Colonic mucosa (tissue), 4 donors: ENCODE measurements around the gene SCYL3. TPM values are rescaled to one million over a fixed set of nuclear protein-coding genes. Genes with fewer than 3 reads are reported as not detected.

Experiments
- DNase-seq: peaks from one replicate; pipeline ENCODE4 v3.0.0-alpha.2; 2020
- H3K27ac ChIP-seq: fragments of 200-600 bp; one replicate; pipeline ENCODE4 v1.8.0; 2021
- H3K27me3 ChIP-seq: fragments of 200-600 bp; one replicate; pipeline ENCODE4 v1.8.0; 2021
- H3K36me3 ChIP-seq: fragments of 200-600 bp; one replicate; pipeline ENCODE4 v1.8.0; 2021
- H3K4me1 ChIP-seq: fragments of 200-600 bp; one replicate; pipeline ENCODE4 v1.8.0; 2021; ENCODE audit warnings: mild to moderate bottlenecking
- H3K4me3 ChIP-seq: fragments of 200-600 bp; one replicate; pipeline ENCODE4 v1.8.0; 2021
- H3K9ac ChIP-seq, 2 donors: one replicate each; pipeline ENCODE4 v1.7.0; 2013; ENCODE audit warnings: control low read depth in 2 of 2, low read depth in 2 of 2, low read length in 2 of 2
- H3K9me3 ChIP-seq: fragments of 200-600 bp; one replicate; pipeline ENCODE4 v1.8.0; 2021
- CTCF ChIP-seq: fragments of 200-600 bp; IDR thresholded peaks from one replicate; pipeline ENCODE4 v1.8.0; 2022; ENCODE audit warnings: antibody characterized with exemption, mild to moderate bottlenecking
- intact Hi-C: fragments of 100-400 bp; cut with DNase I; formaldehyde crosslinking; loops from one replicate; pipeline ENCODE4 v1.14.1; 2022
- total RNA-seq, 2 donors: library from RNA; stranded (reverse); fragmentation: NEBNext Ultra II Directional in 1 of 2; extraction: Animal tissue kit (Norgen Biotek cat#: 25700) in 1 of 2; gene quantifications; one replicate each; pipeline ENCODE4 v1.2.1, GENCODE V29; 2021
- donor health status: healthy.
- donor health status: DM: no; HTN: no; CAD: no.
- donor health status: DM: no; HTN: no; CAD: no.

SCYL3 gene
- 10 to 100 TPM; 11.6 to 15.8 TPM for total RNA-seq

GRCh38 chr1:169893645-169894423, at the start of gene SCYL3:
Gene SCYL3 (minus strand): TSS chr1:169893896. CDS start chr1:169888840, 5,056 bp downstream.
- H3K9me3 ChIP-seq, result no peaks in the 10 kb centered on the region
- peak; percentile 95 for DNase-seq
- H3K9ac ChIP-seq, result peak within 1 kb of the TSS; percentile 90 to 93
- H3K36me3 ChIP-seq, result no peaks in the 10 kb centered on the region
- H3K4me3 ChIP-seq, result peak within 1 kb of the TSS; percentile 91
- TF ChIP-seq CTCF, result no peak
- no peaks in the 10 kb centered on the region for H3K27me3 ChIP-seq
- H3K4me1 ChIP-seq, result no peaks in the 10 kb centered on the region
- H3K27ac ChIP-seq, result peak within 1 kb of the TSS; percentile 94
- intact Hi-C loops, result no loop called here

- no peak for DNase-seq
- Histone ChIP-seq H3K9me3 (no peaks in the 10 kb centered on the region), H3K9ac (no peak overlapping the region)
These were observed 48.5 kb upstream of the SCYL3 start for GRCh38 chr1:169941982-169942830.

GRCh38 chr1:169933984-169934725, 40.5 kb upstream of the SCYL3 start:
- no peaks in the 10 kb centered on the region for H3K9me3 ChIP-seq
- no peak overlapping the region for H3K4me3 ChIP-seq
- TF ChIP-seq CTCF, result no peak
- peak; percentile 75 for DNase-seq
- intact Hi-C loops, result loop anchor here (10.0 kb wide), 1 partner anchor 141 kb away; the partner anchor contains the start of gene KIFAP3
- H3K27ac ChIP-seq, result no peak overlapping the region
- no peaks in the 10 kb centered on the region for H3K4me1 ChIP-seq
- no peak overlapping the region for H3K9ac ChIP-seq
- no peaks in the 10 kb centered on the region for H3K36me3 ChIP-seq
- H3K27me3 ChIP-seq, result no peaks in the 10 kb centered on the region

More at GRCh38 chr1:169941982-169942830, 48.5 kb upstream of the SCYL3 start:
- no peaks in the 10 kb centered on the region for H3K27me3 ChIP-seq
- no peak overlapping the region for H3K4me3 ChIP-seq
- no peaks in the 10 kb centered on the region for H3K4me1 ChIP-seq
- no peak for TF ChIP-seq CTCF
- intact Hi-C loops, result no loop called here
- H3K27ac ChIP-seq, result no peak overlapping the region
- no peaks in the 10 kb centered on the region for H3K36me3 ChIP-seq

- no peak overlapping the region for H3K27ac ChIP-seq
- TF ChIP-seq CTCF, result no peak
- no peaks in the 10 kb centered on the region for H3K9me3 ChIP-seq
- intact Hi-C loops, result loop anchor here (10.0 kb wide), 1 partner anchor 143 kb away; the partner anchor contains the start of gene KIFAP3
- H3K27me3 ChIP-seq, result no peaks in the 10 kb centered on the region
- no peak for DNase-seq
- H3K4me1 ChIP-seq, result no peaks in the 10 kb centered on the region
- no peak overlapping the region for H3K4me3 ChIP-seq
- no peaks in the 10 kb centered on the region for H3K36me3 ChIP-seq
- no peak overlapping the region for H3K9ac ChIP-seq
These were observed 38.1 kb upstream of the SCYL3 start for GRCh38 chr1:169931795-169932231.

- Histone ChIP-seq H3K4me3 (no peak overlapping the region), H3K9me3 (no peaks in the 10 kb centered on the region), H3K27ac (no peak overlapping the region), H3K36me3 (no peaks in the 10 kb centered on the region), H3K27me3 (no peaks in the 10 kb centered on the region), H3K4me1 (no peaks in the 10 kb centered on the region), H3K9ac (no peak overlapping the region)
- no peak for TF ChIP-seq CTCF
- DNase-seq, result no peak
- intact Hi-C loops, result no loop called here
These were observed 35.5 kb upstream of the SCYL3 start for GRCh38 chr1:169929210-169929526.
